GM21723 (cell line): ENCODE measurements around the gene EFEMP2.
A peak's percentile ranks its signal among the peaks of the same experiment; 100 is the strongest.

ENCODE experiments used
- ATAC-seq: cut with Tn5 transposase; IDR thresholded peaks from one replicate; pipeline ENCODE4 v1.9.1; 2021; ENCODE audit warnings: mild to moderate bottlenecking, moderate library complexity; ENCODE audit not compliant: unreplicated experiment

The EFEMP2 gene

DNA sequence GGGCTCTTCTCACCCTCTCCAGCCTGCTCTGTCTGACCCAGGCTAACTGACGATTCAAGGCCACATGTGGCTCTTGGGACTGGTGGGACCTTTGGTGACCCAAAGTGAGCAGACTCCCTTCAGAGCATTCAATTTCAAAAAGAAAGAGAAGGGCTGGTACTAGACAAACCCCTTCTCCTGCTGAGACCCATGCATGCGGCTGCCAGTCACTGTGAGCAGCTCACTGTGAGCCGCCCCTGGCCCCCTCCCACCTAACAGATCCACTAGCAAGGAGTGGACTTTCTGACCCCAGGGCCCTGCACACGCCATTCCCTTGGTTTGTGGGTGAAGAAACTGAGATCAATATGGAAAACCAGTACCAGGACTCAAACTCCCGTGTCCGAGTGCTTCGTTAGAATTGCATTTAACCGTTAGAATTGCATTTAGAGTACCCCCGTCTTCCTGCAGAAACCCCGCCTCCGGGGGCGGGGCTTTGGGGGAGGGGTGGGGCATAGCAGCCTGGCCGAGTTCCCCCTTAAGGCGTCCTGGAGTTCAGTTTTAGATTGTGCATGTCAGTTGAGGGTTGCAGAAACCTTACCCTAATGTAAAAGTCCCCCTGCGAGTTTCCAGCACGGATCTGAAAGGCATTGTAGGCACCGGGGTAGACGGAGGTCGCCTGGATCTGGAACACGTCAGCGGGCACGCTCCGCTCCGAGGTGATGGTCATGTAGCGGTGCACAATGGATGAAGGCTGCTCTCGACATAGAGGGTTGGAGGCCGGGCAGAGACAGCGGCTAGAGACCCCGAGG, 5.1 kb downstream of the EFEMP2 start:
- ATAC-seq: no peak

DNA sequence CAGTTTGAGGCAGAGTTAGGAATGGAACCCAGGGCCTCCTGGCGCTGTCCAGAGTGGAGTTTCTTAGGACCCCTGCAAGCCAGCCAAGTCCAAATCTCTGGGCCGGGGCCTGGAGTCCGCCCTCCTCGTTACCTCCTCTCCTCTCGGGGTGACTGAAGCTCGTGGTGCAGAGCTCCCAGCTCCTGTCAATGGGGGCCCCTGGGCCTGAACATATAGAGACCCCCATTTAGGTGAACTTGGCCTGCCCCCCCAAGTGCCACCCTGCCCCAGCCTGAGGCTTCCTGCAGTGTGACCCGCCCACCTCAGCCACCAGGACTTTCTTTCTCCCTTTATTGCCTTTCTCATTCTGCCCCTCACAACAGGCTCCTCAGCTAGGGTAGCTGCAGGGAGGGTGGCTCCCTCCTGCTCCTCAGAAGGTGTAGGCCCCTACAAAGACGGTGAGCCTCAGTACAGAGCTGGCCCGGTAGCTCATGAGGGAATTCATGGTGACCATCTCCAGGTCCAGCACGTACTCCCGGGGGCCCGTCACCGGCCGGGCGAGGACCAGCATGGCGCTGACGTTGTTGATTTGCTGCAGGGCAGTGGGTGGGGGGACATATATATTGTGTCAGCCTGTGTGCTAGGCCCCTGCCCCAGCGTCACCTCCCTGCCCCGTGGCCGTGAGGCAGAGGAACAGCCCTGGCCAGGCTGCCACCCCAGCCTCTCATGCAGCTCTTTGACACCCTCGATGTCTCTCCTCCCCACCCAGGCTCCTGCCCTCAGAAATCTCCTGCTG, 5.9 kb downstream of the EFEMP2 start:
- ATAC-seq: no peak

DNA sequence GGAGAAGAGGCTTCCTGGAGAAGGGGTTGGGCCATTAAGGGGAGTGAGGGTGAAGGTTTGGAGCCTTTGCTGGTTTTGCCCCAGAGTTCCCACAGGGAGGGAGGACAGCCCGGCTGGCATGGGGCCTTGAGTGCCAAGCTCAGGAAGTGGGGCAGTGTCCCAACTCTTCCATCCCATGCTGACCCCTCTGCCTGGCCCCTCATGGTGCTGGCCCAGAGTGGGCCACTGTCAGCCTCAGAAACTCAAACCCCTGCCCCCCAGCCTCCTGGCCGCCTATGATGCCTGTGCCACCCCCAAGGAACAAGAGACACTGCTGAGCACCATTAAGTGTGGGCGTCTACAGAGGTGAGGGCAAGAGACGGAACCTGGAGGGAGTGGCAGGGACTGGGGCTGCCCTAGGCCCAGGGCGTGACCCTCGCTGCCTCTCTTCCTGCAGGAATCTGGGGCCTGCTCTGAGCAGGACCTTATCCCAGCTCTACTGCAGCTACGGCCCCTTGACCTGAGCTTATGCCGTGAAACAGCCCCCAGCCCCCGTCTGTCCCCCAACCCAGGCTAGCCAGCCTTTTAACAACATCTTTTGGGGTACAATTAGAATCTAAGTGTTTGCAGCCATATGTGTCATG, 6.9 kb downstream of the EFEMP2 start:
- no peak for ATAC-seq

DNA sequence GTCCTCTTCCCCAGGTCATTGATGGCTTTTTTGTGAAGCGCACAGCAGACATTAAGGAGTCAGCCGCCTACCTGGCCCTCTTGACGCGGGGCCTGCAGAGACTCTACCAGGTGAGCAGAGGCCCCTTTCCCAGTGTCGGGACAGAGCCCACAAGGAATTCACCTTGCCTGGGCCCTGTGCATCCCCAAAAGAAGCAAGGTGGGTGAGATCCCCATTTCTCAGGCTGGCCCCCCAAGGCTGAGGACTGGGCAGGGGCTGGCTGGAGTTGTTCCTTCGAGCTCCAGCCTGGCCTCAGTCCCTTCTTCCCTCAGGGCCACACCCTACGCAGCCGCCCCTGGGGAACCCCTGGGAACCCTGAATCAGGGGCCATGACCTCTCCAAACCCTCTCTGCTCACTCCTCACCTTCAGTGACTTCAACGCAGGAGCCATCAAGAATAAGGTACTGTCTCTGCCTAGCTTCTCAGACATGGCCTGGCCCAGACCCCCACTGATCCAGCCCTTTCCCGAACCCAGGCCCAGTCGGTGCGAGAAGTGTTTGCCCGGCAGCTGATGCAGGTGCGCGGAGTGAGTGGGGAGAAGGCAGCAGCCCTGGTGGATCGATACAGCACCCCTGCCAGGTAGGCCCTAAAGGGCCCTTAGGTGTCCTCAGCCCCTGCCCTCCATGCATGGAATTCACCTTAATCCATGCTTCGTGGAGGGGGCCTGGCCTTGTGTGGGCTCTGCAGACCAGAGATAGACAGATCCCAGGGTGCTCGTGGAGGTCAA, 7.7 kb downstream of the EFEMP2 start:
- no peak for ATAC-seq

DNA sequence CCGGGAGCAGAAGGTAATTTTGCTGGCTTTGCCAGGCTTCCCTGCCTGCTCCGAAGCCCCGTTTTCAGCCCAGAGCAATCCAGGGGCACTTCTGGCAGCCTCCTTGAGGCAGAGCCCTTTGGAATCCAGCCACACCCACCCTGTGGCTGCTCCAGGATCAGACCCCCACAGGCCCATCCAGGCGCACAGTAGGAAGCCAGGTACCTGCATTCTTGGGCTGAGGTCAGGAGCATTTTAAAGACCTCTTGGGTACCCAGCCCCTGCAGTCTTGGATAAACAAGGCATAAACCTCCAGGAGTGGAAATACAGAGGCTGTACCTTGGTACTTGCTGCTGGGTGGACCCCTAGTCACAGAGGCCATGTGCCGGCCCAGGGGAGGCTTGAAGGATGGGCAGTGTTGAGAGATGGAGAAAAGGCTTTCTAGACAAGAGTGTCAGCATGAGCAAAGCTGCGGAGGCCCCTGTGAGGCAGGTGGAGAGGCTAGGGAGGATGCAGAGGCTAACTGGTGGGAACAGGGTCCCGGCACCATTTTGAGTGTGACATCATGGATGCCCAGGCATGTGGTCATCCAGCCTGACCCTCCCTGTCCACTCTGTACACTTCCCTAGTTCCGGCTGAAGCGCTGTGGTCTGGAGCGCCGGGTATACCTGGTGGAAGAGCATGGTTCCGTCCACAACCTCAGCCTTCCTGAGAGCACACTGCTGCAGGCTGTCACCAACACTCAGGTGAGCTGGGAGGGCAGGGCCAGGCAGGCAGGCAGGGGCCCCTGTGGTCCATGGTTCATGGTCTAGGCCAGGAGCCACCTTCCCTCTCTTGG, 8.5 kb downstream of the EFEMP2 start:
- ATAC-seq: no peak

DNA sequence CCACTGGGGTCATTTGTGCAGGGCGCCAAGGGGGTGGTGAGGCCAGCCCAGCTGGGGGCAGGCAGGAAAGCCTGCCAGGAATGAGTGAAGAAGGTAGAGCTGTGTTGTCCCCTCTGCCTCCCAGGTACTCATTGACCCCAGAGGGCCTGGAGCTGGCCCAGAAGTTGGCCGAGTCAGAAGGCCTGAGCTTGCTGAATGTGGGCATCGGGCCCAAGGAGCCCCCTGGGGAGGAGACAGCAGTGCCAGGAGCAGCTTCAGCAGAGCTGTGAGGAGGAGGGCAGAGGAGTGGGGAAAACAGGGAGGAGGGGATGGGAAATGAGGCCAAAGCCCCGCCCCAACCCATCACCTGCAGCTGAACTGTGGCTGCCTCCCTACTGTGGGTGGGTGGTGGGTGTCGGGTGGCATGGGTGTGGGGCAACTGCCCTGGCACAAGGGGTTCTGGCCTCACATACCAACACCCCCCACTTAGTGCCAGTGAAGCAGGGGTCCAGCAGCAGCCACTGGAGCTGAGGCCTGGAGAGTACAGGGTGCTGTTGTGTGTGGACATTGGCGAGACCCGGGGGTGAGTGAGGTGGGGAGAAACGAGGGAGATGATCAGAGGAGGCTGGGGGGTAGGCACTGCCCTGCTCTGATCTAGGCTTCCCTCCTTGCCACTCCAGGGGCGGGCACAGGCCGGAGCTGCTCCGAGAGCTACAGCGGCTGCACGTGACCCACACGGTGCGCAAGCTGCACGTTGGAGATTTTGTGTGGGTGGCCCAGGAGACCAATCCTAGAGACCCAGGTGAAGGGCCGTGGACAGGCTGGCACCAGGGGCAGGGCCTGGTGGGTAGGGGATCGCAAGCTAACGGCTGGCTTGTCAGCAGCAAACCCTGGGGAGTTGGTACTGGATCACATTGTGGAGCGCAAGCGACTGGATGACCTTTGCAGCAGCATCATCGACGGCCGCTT, 9.4 kb downstream of the EFEMP2 start:
- ATAC-seq: no peak

DNA sequence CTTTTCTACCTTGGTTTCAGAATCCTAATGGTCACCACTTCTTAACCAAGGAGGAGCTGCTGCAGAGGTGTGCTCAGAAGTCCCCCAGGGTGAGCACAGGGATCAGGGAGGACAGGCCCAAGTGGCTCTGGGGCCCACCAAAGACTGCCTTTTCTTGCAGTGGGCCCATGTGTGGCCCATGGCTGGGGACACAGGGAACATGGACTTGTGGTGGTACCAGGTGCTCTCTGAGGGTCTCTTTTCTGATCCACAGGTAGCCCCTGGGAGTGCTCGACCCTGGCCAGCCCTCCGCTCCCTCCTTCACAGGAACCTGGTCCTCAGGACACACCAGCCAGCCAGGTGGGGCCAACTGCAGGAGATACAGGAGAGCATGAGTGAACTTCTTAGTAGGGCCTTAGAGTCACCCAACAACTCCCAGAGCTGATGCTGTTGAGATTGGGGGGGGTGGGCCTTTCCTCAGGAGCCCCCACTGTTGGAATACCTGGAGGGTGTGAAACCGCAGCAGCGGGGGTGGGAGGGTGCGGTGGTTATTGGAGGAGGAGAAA, 10.3 kb downstream of the EFEMP2 start:
- ATAC-seq: no peak

DNA sequence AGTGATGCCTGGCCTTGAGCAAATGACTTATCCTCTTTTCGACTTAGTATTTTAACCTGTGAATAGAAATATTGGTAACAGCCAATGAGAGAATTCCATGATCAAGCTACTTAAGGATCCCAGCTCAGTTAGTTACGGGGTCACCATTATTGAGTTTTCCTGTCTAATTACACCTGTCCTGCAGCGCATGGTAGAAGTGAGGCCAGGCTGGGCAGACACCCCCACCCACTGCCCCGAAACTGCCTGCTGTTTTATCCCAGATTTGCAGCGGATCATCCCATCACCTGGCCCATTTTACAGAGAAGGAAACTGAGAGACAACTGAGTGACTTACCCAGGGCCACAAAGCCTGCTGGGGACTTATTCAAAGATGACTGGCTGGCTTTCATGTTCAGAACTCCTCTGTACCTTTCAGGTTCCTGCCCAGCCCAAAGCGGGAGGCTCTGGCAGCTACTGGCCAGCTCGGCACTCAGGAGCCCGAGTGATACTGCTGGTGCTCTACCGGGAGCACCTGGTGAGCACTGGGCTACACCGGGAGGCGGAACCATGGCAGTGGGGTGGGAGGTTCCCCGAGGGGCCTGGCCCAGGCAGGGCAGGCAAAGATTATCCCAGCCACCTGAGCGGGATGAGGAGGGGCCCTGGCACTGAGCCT, 10.9 kb downstream of the EFEMP2 start:
- ATAC-seq: no peak

DNA sequence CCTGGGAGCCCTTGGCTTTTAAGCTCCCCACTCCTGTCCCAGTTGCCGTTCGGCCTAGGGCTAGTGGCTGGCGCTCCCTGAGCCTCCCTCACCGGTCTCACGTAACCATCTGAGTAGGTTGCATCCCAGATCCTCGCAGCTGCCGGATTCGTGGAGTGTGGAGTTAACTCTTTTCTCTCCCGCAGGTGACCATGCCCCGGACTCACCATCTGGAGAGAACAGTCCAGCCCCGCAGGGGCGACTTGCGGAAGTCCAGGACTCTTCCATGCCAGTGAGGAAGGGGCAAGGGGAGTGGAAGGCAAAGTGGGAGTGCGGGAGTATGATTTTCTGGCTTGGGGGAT, 11.5 kb downstream of the EFEMP2 start:
- no peak for ATAC-seq

DNA sequence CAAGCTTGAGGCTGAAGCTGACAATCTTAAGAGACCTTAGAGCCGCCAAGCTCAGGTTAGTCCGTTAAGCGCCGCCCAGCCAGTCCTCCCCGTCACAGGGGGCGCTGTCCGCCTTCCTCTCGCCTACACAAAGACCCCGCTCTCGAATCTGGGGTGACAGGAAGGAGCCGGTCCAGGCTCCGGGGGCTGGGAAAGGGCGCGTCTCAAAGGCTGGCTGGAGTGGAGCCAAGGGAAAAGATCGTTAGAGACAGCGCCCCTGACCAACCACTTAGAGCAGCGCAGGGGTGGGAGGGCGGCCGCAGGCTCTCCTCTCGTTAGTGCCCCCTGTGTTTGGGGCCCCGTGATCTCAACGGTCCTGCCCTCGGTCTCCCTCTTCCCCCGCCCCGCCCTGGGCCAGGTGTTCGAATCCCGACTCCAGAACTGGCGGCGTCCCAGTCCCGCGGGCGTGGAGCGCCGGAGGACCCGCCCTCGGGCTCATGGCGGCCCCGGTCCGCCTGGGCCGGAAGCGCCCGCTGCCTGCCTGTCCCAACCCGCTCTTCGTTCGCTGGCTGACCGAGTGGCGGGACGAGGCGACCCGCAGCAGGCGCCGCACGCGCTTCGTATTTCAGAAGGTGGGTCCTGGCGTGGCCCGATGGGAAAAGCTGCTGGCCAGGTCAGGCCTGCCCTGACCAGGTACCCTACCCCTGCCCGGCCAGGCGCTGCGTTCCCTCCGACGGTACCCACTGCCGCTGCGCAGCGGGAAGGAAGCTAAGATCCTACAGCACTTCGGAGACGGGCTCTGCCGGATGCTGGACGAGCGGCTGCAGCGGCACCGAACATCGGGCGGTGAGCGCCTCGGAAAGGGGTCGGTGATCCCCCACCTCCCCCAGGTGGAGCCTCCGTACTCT, 12.1 kb downstream of the EFEMP2 start, which contains the start of gene MUS81:
TSS of gene MUS81 (plus strand) at position 156 of the 887 bp plus-strand sequence. CDS start at position 477, 321 bp downstream.
- ATAC-seq: peak; percentile 42

DNA sequence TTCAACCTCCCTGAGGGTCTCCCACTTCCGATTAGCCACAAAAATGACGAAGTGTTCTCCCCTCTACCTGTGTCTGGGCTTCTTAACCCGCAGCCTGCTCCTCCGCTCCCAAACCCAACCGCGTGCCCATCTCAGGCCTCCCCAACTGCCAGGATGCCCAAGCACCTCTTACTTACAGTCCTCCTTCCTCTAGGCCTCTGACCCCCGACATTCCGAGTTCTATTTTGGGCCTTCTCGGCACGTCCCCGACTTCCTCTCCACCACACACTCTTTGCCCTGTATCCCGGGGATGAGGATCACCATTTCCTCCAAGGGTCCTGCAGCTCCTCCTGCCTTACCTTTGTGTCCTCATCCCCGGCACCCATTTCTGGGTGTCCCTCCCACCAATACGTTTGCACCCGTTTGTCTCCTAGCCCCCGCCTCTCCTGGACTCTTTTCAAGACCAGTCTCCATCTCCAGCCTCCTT, 12.8 kb downstream of the EFEMP2 start:
- no peak for ATAC-seq

DNA sequence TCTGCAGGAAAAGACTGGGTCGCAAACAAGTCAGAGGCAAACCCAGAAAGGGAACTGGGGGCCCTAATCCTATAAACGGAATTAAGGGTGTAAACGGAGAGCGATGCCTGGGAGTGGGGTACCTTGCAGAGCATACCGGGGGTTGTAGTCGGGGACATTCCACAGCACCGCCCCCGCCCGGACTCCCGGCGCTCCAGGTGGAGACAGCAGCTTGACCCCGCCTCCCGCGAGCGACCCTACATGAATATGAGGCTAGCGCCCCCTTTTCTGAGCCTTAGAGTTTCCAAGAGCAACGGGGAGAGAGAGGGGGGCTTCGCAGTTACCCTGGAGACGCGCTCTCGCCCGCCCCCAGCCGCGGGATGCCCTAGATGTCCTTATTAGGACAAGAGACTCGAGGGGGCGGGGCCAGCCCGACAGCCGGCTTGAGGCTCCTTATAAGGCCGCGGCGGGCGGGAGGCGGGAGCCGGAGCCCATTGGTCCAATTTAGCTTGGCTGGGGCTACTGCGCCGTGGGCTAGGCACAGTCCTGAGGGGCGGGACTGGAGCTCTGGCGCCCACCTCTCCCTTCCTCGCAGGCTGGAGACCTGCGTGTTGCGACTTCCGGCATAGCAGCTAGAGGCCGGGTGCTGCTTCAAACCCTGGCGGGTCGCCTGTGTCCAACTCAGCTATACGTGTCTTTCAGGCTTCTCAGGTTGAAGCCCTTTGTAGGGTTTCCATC, 13.3 kb downstream of the EFEMP2 start:
- peak; percentile 55 for ATAC-seq

DNA sequence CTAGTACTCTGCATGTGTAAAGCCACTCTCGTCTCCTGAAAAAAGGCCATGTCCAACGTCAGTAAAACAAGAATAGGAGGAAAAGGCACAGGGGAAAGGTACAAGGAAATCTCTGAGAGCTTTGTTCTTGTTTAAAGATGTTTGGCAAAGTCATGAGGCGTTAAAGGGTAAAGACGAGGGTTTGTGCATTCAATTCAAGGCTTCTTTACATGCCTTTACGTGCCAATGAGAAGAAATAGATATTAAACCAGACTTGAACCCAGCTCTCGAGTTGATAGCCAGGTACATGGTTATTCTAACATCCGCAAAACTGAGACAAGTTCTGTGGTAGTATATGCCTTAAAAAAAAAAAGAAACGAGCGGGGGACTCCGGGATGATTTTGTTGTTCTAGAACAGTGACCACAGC, 13.9 kb downstream of the EFEMP2 start:
- no peak for ATAC-seq

DNA sequence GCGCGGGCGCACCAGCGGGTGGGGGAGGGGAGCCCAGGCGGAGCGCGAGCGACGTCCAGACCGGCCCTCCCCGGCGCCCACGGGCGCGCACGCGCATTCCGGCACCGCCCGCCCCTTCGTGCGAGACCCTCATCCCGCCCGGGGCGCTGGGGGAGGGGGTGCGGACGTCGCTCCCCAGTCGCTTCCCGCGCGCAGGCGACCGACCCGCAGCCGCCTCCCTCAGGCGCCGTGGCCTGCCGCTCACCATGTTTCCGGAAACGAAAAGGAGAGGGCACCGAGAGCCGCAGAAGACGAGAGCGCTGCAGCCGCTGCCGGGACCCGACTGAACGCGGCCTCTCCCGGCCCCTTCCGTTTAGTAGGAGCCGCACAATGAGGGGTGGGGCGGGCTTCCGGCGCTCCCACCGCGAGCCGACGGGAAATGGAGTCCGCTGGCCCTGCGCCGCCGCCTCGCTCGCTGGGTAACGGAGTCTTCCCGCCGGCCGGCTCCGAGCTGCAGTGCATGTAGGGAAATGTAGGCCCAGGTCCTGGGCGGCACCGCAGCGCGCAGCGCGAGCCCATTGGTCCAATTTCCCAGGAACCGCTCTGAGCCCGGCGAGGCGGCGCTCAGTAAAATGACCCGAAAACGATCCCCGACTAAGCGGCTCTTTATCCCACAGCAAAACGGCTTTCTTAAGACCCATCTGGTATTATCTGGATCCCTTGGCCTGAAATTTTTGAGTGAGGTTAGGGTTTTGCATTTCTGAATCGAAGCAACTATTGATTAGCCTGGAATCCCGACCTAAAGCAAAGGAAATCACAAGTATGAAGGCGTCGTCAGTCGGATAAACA, 14.5 kb downstream of the EFEMP2 start, which contains the start of gene CFL1:
TSS of gene CFL1 (minus strand) at position 328 of the 828 bp plus-strand sequence. CDS start at position 247, 81 bp downstream.
- ATAC-seq: peak; percentile 47

DNA sequence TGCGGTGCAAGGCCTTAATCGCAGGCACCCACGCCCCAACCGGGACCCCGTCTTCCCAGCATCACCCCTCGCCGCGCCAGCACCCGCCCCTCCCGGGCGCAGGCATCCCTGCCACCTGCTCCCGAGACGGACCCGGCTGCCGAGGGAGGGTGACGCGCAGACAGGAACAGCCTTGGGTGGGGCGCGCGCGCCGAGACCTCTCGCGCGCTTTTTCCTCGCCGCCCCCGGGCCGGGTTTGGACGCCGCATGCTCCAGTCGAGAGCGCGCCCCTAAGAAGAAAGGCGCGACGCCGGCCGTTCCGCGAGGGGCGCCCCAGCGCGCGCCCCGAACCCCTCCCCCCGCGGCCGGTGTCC, 15.1 kb downstream of the EFEMP2 start:
- no peak for ATAC-seq
